IMR-90 (cell line): ENCODE measurements around the gene CAMTA1. TPM values are rescaled to one million over a fixed set of nuclear protein-coding genes. Genes with fewer than 3 reads are reported as not detected.

Experiments
- ATAC-seq: fragments of 200-7000 bp; cut with Tn5 transposase; 2 replicates; pipeline ENCODE4 v1.9.1; 2020; ENCODE audit warnings: low read depth, mild to moderate bottlenecking, moderate library complexity
- BruUV-seq: library from RNA; stranded (reverse); fragments of 400-500 nt; replicated peaks from 2 replicates; lab custom pipeline; 2021; lab: Mats Ljungman, UMichigan
- CTCF ChIA-PET: fragments of 300-600 bp; formaldehyde crosslinking; extraction: SDS; loops from one replicate; lab custom pipeline; 2021; ENCODE audit warnings: antibody characterized with exemption; lab: Yijun Ruan, JAX
- POLR2A ChIA-PET: fragments of 300-600 bp; sonication (Branson Sonifier 250); formaldehyde crosslinking; loops from one replicate; lab custom pipeline; 2022; ENCODE audit warnings: antibody characterized with exemption; ENCODE audit not compliant: unreplicated experiment; lab: Charles Lee
- DNase-seq: peaks from one replicate; pipeline ENCODE4 v3.0.0; 2013
- H2AFZ ChIP-seq: replicated peaks from 2 replicates; pipeline ENCODE3; 2013; ENCODE audit warnings: low read length, mild to moderate bottlenecking; ENCODE audit not compliant: poor library complexity
- H2AK5ac ChIP-seq: 2 replicates; pipeline ENCODE4 v1.6.1; 2013; ENCODE audit warnings: low read depth, low read length, inconsistent platforms
- H2AK9ac ChIP-seq: replicated peaks from 2 replicates; pipeline ENCODE3; 2013; ENCODE audit warnings: mild to moderate bottlenecking, low read depth, low read length, moderate library complexity; ENCODE audit not compliant: poor library complexity
- H2BK120ac ChIP-seq: 2 replicates; pipeline ENCODE4 v1.6.1; 2013; ENCODE audit warnings: low read depth, low read length, inconsistent platforms
- H2BK15ac ChIP-seq: 3 replicates; pipeline ENCODE4 v1.6.1; 2013; ENCODE audit warnings: low read depth, low read length, inconsistent platforms
- H2BK20ac ChIP-seq: 2 replicates; pipeline ENCODE4 v1.6.1; 2013; ENCODE audit warnings: low read depth, mild to moderate bottlenecking, inconsistent platforms, low read length, moderate library complexity
- H2BK5ac ChIP-seq: 2 replicates; pipeline ENCODE4 v1.6.1; 2013; ENCODE audit warnings: mild to moderate bottlenecking, low read depth, low read length, inconsistent platforms; ENCODE audit not compliant: poor library complexity, severe bottlenecking
- H3K14ac ChIP-seq: replicated peaks from 2 replicates; pipeline ENCODE4 v1.6.1; 2013; ENCODE audit warnings: low read depth, low read length, inconsistent platforms
- H3K18ac ChIP-seq: 2 replicates; pipeline ENCODE4 v1.6.1; 2013; ENCODE audit warnings: low read depth, low read length, control low read depth
- H3K23ac ChIP-seq: 2 replicates; pipeline ENCODE4 v1.6.1; 2013; ENCODE audit warnings: low read depth, low read length, inconsistent platforms
- H3K27ac ChIP-seq: 2 replicates; pipeline ENCODE4 v1.5.1; 2013; ENCODE audit warnings: mild to moderate bottlenecking, control low read depth, low read length; ENCODE audit not compliant: insufficient read depth
- H3K27me3 ChIP-seq: 2 replicates; pipeline ENCODE4 v1.6.1; 2013; ENCODE audit warnings: low read length; ENCODE audit not compliant: control insufficient read depth, insufficient read depth
- H3K36me3 ChIP-seq: 2 replicates; pipeline ENCODE4 v1.6.1; 2013; ENCODE audit warnings: low read length, mixed read lengths; ENCODE audit not compliant: control insufficient read depth, insufficient read depth
- H3K4ac ChIP-seq: 2 replicates; pipeline ENCODE4 v1.6.1; 2013; ENCODE audit warnings: low read depth, low read length, inconsistent platforms
- H3K4me1 ChIP-seq: 2 replicates; pipeline ENCODE4 v1.6.1; 2013; ENCODE audit warnings: low read length, mixed read lengths; ENCODE audit not compliant: control insufficient read depth, insufficient read depth
- H3K4me2 ChIP-seq: 2 replicates; pipeline ENCODE4 v1.6.1; 2013; ENCODE audit warnings: low read depth, mild to moderate bottlenecking, control low read depth, low read length, moderate library complexity
- H3K4me3 ChIP-seq: 2 replicates; pipeline ENCODE4 v1.5.1; 2013; ENCODE audit warnings: low read depth, mild to moderate bottlenecking, control low read depth, low read length, moderate library complexity; ENCODE audit not compliant: insufficient read depth
- H3K56ac ChIP-seq: 2 replicates; pipeline ENCODE4 v1.6.1; 2013; ENCODE audit warnings: low read length, inconsistent platforms; ENCODE audit not compliant: insufficient read depth; ENCODE audit errors: extremely low read depth
- H3K79me1 ChIP-seq, 2 experiments: 2 replicates each; pipeline ENCODE4 v1.6.1; 2013; ENCODE audit warnings: low read length in 2 of 2, inconsistent platforms in 1 of 2, low read depth in 1 of 2
- H3K9ac ChIP-seq: 2 replicates; pipeline ENCODE4 v1.6.1; 2013; ENCODE audit warnings: low read depth, low read length, control low read depth
- H3K9me1 ChIP-seq: 2 replicates; pipeline ENCODE4 v1.6.1; 2013; ENCODE audit warnings: low read length, inconsistent platforms; ENCODE audit not compliant: insufficient read depth
- H3K9me3 ChIP-seq: 2 replicates; pipeline ENCODE4 v1.6.1; 2013; ENCODE audit warnings: low read length; ENCODE audit not compliant: control insufficient read depth, insufficient read depth
- H4K20me1 ChIP-seq: 2 replicates; pipeline ENCODE4 v1.6.1; 2013; ENCODE audit warnings: low read length, inconsistent platforms; ENCODE audit not compliant: insufficient read depth
- H4K5ac ChIP-seq: 2 replicates; pipeline ENCODE4 v1.6.1; 2013; ENCODE audit warnings: mild to moderate bottlenecking, low read depth, low read length, control low read depth
- H4K8ac ChIP-seq, 2 experiments: 2 replicates each; pipeline ENCODE4 v1.6.1; 2013; ENCODE audit warnings: low read depth in 2 of 2, low read length in 2 of 2, control low read depth in 1 of 2, inconsistent platforms in 1 of 2
- H4K91ac ChIP-seq: 2 replicates; pipeline ENCODE4 v1.6.1; 2013; ENCODE audit warnings: low read depth, low read length, inconsistent platforms; ENCODE audit not compliant: insufficient read depth
- CHD1 ChIP-seq: IDR thresholded peaks from 2 replicates; pipeline ENCODE4 v1.6.1; 2012; ENCODE audit warnings: low read depth, low read length, improper control_type of control experiment
- FOS ChIP-seq: fragments of 150-350 bp; IDR thresholded peaks from 2 replicates; pipeline ENCODE4 v1.6.1; 2016; ENCODE audit warnings: low read depth, low read length
- MAFK ChIP-seq: IDR thresholded peaks from 2 replicates; pipeline ENCODE4 v1.6.1; 2012; ENCODE audit warnings: low read depth, low read length, improper control_type of control experiment
- POLR2A ChIP-seq: IDR thresholded peaks from 2 replicates; pipeline ENCODE4 v1.6.1; 2012; ENCODE audit warnings: mild to moderate bottlenecking, low read depth, low read length
- RAD21 ChIP-seq: IDR thresholded peaks from 2 replicates; pipeline ENCODE4 v1.6.1; 2012; ENCODE audit warnings: low read length, improper control_type of control experiment
- RCOR1 ChIP-seq: IDR thresholded peaks from 2 replicates; pipeline ENCODE4 v1.6.1; 2012; ENCODE audit warnings: mild to moderate bottlenecking, low read length, improper control_type of control experiment; ENCODE audit not compliant: insufficient replicate concordance
- RFX5 ChIP-seq: IDR thresholded peaks from 2 replicates; pipeline ENCODE4 v1.8.0; 2012; ENCODE audit warnings: low read depth, mild to moderate bottlenecking, low read length, moderate library complexity
- SMC3 ChIP-seq: fragments of 150-350 bp; IDR thresholded peaks from 2 replicates; pipeline ENCODE4 v1.6.1; 2016; ENCODE audit warnings: low read depth, mild to moderate bottlenecking, antibody characterized with exemption, low read length, moderate library complexity
- USF2 ChIP-seq: fragments of 150-350 bp; IDR thresholded peaks from 2 replicates; pipeline ENCODE4 v1.6.1; 2017; ENCODE audit warnings: mild to moderate bottlenecking, antibody characterized with exemption, low read length, low read depth
- WGBS, 2 experiments: methylation state at CpG; one replicate each; pipeline versions ENCODE4 v1.1.5 to v1.1.7; 2013; ENCODE audit warnings: missing lambda C conversion rate in 2 of 2; ENCODE audit not compliant: insufficient read length in 1 of 2; ENCODE audit errors: extremely low coverage in 2 of 2; 5-methylcytosine and 5-hydroxymethylcytosine counted together
- dilution Hi-C: fragments of 300-500 bp; cut with HindIII; formaldehyde crosslinking; loops from one replicate; pipeline ENCODE4 v1.14.3; 2018; ENCODE audit warnings: low sequenced_read_pairs; ENCODE audit not compliant: unreplicated experiment
- in situ Hi-C: fragments of 300-500 bp; cut with MboI; formaldehyde crosslinking; loops from 3 replicates; pipeline ENCODE4 v1.14.3; 2019; ENCODE audit warnings: low sequenced_read_pairs, inconsistent platforms, mixed read lengths
- intact Hi-C: fragments of 100-400 bp; cut with micrococcal nuclease; formaldehyde crosslinking; loops from 2 replicates; pipeline ENCODE4 v1.10.0; 2022
- polyA plus RNA-seq, 3 experiments: library from polyadenylated mRNA; depleted of rRNA; stranded (reverse); fragments of >200 nt; gene quantifications; 2 replicates each; pipeline ENCODE4 v1.2.3, GENCODE V29; 2012; ENCODE audit warnings: low replicate concordance in 1 of 3
- total RNA-seq: library from RNA; depleted of rRNA; stranded (reverse); fragments of >200 nt; gene quantifications from 2 replicates; pipeline ENCODE4 v1.2.3, GENCODE V29; 2012

The CAMTA1 gene
- total and polyA plus RNA-seq, 2 of the 4 experiments (the other 2 are of a cell fraction): 35.5 to 74.3 TPM

- CTCF ChIA-PET: interaction anchor here (1.3 kb wide), 1 partner anchor 11 kb away, joined by 3 read pairs; no protein-coding TSS in a partner anchor
- Histone ChIP-seq H3K36me3 (no peaks in the 10 kb centered on the region), H3K23ac (no peak overlapping the region), H4K8ac (no peak overlapping the region), H3K14ac (no peak overlapping the region), H4K20me1 (no peaks in the 10 kb centered on the region), H2AFZ (no peak overlapping the region), H3K4me2 (no peak overlapping the region), H3K4me1 (peaks cover 2% of the 10 kb centered on the region; the same call in 1 of the 2 replicates), H3K79me1 (no peaks in the 10 kb centered on the region), H2BK15ac (no peak overlapping the region), H3K18ac (no peak overlapping the region), H3K9ac (no peak overlapping the region), H3K4me3 (no peak overlapping the region), H4K91ac (no peak overlapping the region), H2AK9ac (no peak overlapping the region), H3K9me1 (no peaks in the 10 kb centered on the region), H3K27ac (no peak overlapping the region), H3K9me3 (no peaks in the 10 kb centered on the region), H3K27me3 (no peaks in the 10 kb centered on the region), H2BK120ac (no peak overlapping the region), H4K5ac (no peak overlapping the region), H3K4ac (no peak overlapping the region), H3K56ac (no peak overlapping the region; the same call in 1 of the 2 replicates), H2BK5ac (no peak overlapping the region), H2BK20ac (no peak overlapping the region), H2AK5ac (no peak overlapping the region)
- intact Hi-C loops: loop anchor here (10.0 kb wide), 1 partner anchor 441 kb away; no protein-coding TSS in a partner anchor
- no CpG with 5 or more reads among the region's 3 CpGs for WGBS, 2 experiments
- dilution Hi-C loops: no loop called here
- POLR2A ChIA-PET: no interaction called here
- ATAC-seq (no peak), DNase-seq (no peak)
- in situ Hi-C loops: no loop called here
- BruUV-seq: no TSS peak
- TF ChIP-seq RAD21: no peak
- no peak for TF ChIP-seq USF2
- TF ChIP-seq SMC3: no peak
- no peak for TF ChIP-seq RFX5
- no peak for TF ChIP-seq CHD1
- TF ChIP-seq MAFK: no peak
- no peak for TF ChIP-seq POLR2A
- TF ChIP-seq RCOR1: no peak
- TF ChIP-seq FOS: no peak
Measured at GRCh38 chr1:7345516-7345915, 560.3 kb downstream of the CAMTA1 start.
